H1 (cell line): ENCODE data around the gene C3orf49. TPM values are rescaled to one million over a fixed set of nuclear protein-coding genes. Genes with fewer than 3 reads are reported as not detected.

Source experiments
- ATF2 ChIP-seq: IDR thresholded peaks from 2 replicates; pipeline ENCODE4 v1.6.1; 2012; ENCODE audit warnings: low read length, inconsistent platforms
- E2F6 ChIP-seq: IDR thresholded peaks from 2 replicates; pipeline ENCODE4 v1.6.1; 2012; ENCODE audit warnings: inconsistent platforms
- EP300 ChIP-seq, 2 experiments: IDR thresholded peaks; 1 replicate in 1 of 2; 2 replicates in 1 of 2; pipeline ENCODE4 v1.6.1; 2011 to 2012; ENCODE audit warnings: low read depth in 2 of 2, low read length in 2 of 2, mild to moderate bottlenecking in 2 of 2, borderline replicate concordance in 1 of 2, inconsistent platforms in 1 of 2, moderate library complexity in 1 of 2
- JUND ChIP-seq: IDR thresholded peaks from 2 replicates; pipeline ENCODE4 v1.6.1; 2011; ENCODE audit warnings: mild to moderate bottlenecking, improper control_type of control experiment, low read length
- NRF1 ChIP-seq: IDR thresholded peaks from 2 replicates; pipeline ENCODE4 v1.6.1; 2011; ENCODE audit warnings: mild to moderate bottlenecking, low read depth, low read length, improper control_type of control experiment
- polyA plus RNA-seq, 7 experiments: library from polyadenylated mRNA; depleted of rRNA in 3 of 7; stranded (reverse) in 5 of 7; unstranded in 2 of 7; fragments of >200 nt in 5 of 7; fragments of 200-250 nt in 2 of 7; gene quantifications; 1 replicate in 5 of 7; 2 replicates in 1 of 7; 4 replicates in 1 of 7; pipeline versions ENCODE4 v1.2.1 to v1.2.3, GENCODE V29; 2011 to 2013; ENCODE audit warnings: missing spikeins in 2 of 7, mixed read lengths in 2 of 7
- total RNA-seq: library from RNA; stranded (reverse); fragmentation: NEBNext Ultra II Directional; extraction: Animal tissue kit (Norgen Biotek cat#: 25700); gene quantifications from 2 replicates; pipeline ENCODE4 v1.2.1, GENCODE V29; 2021
- TF ChIP-seq, protein P1 (sequence below): IDR thresholded peaks from 2 replicates; pipeline ENCODE4 v1.6.1; 2012; ENCODE audit warnings: inconsistent platforms

Gene C3orf49
- total and polyA plus RNA-seq, 2 of the 8 experiments (the other 6 are each of a cell fraction or from before 2014, with no cell fraction given), result not detected

- TF ChIP-seq, protein P1, sequence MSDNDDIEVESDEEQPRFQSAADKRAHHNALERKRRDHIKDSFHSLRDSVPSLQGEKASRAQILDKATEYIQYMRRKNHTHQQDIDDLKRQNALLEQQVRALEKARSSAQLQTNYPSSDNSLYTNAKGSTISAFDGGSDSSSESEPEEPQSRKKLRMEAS, result no peak
- TF ChIP-seq ATF2 (no peak), NRF1 (no peak), E2F6 (no peak), JUND (no peak), EP300 (IDR thresholded peaks at IDR 0.05; ENCODE audit: borderline replicate concordance in 1 of 2, low read depth in 2 of 2, low read length in 2 of 2) (no peak)
Measured at GRCh38 chr3:63877737-63878393, 58.8 kb downstream of the C3orf49 start (continued).
